Stimulated activated CD8-positive, alpha-beta memory T cell treated with anti-CD3 and anti-CD28 coated beads, Interleukin-12 subunit alpha, Interleukin-12 subunit beta, amount 100 ng/mL, for 24 hours (primary cell): ENCODE results near the gene KCNAB1.

Experiments used
- DNase-seq: peaks from one replicate; pipeline ENCODE4 v3.0.0-alpha.2; 2020; ENCODE audit errors: extremely low read depth

KCNAB1 gene

GRCh38 chr3:156407617-156408225, 287.3 kb downstream of the KCNAB1 start:
- no peak for DNase-seq

GRCh38 chr3:156409694-156410093, 289.3 kb downstream of the KCNAB1 start:
- no peak for DNase-seq

- DNase-seq: no peak
Observed at GRCh38 chr3:156412600-156412999, 292.2 kb downstream of the KCNAB1 start.

- DNase-seq: no peak
Observed at GRCh38 chr3:156413293-156413892, 293.0 kb downstream of the KCNAB1 start.

GRCh38 chr3:156416846-156417558, 296.6 kb downstream of the KCNAB1 start:
- DNase-seq: no peak

GRCh38 chr3:156417559-156418132, 297.3 kb downstream of the KCNAB1 start:
- DNase-seq: no peak

- no peak for DNase-seq
Observed at GRCh38 chr3:156418428-156418827, 298.1 kb downstream of the KCNAB1 start.

- DNase-seq: no peak
Observed at GRCh38 chr3:156421534-156421933, 301.2 kb downstream of the KCNAB1 start.

GRCh38 chr3:156424758-156425157, 304.4 kb downstream of the KCNAB1 start:
- no peak for DNase-seq

GRCh38 chr3:156425651-156426050, 305.3 kb downstream of the KCNAB1 start:
- no peak for DNase-seq

GRCh38 chr3:156429125-156429524, 308.7 kb downstream of the KCNAB1 start:
- no peak for DNase-seq

- no peak for DNase-seq
Observed at GRCh38 chr3:156431334-156432124, 311.2 kb downstream of the KCNAB1 start.

GRCh38 chr3:156432563-156432962, 312.2 kb downstream of the KCNAB1 start:
- DNase-seq: no peak

GRCh38 chr3:156433138-156433537, 312.8 kb downstream of the KCNAB1 start:
- DNase-seq: no peak

GRCh38 chr3:156433910-156434309, 313.5 kb downstream of the KCNAB1 start:
- DNase-seq: no peak

GRCh38 chr3:156434921-156435320, 314.5 kb downstream of the KCNAB1 start:
- DNase-seq: no peak

- DNase-seq: no peak
Observed at GRCh38 chr3:156443079-156443478, 322.7 kb downstream of the KCNAB1 start.

- DNase-seq: no peak
Observed at GRCh38 chr3:156445117-156446090, 325.0 kb downstream of the KCNAB1 start.

GRCh38 chr3:156448300-156448699, 327.9 kb downstream of the KCNAB1 start:
- no peak for DNase-seq

GRCh38 chr3:156449710-156450574, 329.6 kb downstream of the KCNAB1 start:
- DNase-seq: no peak
